CD4-positive, alpha-beta T cell (primary cell): Measurements from ENCODE around the gene LAPTM5. TPM values are rescaled to one million over a fixed set of nuclear protein-coding genes. Genes with fewer than 3 reads are reported as not detected.

Experiments used
- ATAC-seq: fragments of 200-7000 bp; cut with Tn5 transposase; one replicate; pipeline ENCODE4 v1.10.0; 2022; ENCODE audit warnings: mild to moderate bottlenecking; ENCODE audit not compliant: poor library complexity
- CTCF ChIA-PET: fragments of 350-600 bp; sonication (Branson Sonifier 250); formaldehyde crosslinking; loops from one replicate; lab custom pipeline; 2021; ENCODE audit warnings: antibody characterized with exemption, inconsistent platforms; lab: Charles Lee
- POLR2A ChIA-PET: fragments of 350-600 bp; sonication (Branson Sonifier 250); formaldehyde crosslinking; loops from one replicate; lab custom pipeline; 2021; ENCODE audit warnings: antibody characterized with exemption, inconsistent platforms; lab: Charles Lee
- DNase-seq, 14 experiments: peaks; one replicate each; pipeline ENCODE4 v3.0.0-alpha.2; 2013 to 2020; ENCODE audit warnings: mixed read lengths in 2 of 14
- H3K27ac ChIP-seq, 2 donors: one replicate each; pipeline versions ENCODE4 v1.5.1 to v1.7.0; 2013; ENCODE audit warnings: low read length in 2 of 2, low read depth in 1 of 2, mild to moderate bottlenecking in 1 of 2
- H3K27me3 ChIP-seq, 2 experiments: 1 replicate in 1 of 2; 2 replicates in 1 of 2; pipeline versions ENCODE4 v1.6.1 to v1.7.0; 2013; ENCODE audit warnings: low read length in 2 of 2, control low read depth in 1 of 2, mild to moderate bottlenecking in 1 of 2, moderate library complexity in 1 of 2; ENCODE audit not compliant: insufficient read depth in 2 of 2, control insufficient read depth in 1 of 2
- H3K36me3 ChIP-seq: one replicate; pipeline ENCODE4 v1.6.1; 2013; ENCODE audit warnings: low read length, control low read depth; ENCODE audit not compliant: insufficient read depth
- H3K4me1 ChIP-seq: one replicate; pipeline ENCODE4 v1.6.1; 2013; ENCODE audit warnings: low read length, control low read depth; ENCODE audit not compliant: insufficient read depth
- H3K4me3 ChIP-seq: one replicate; pipeline ENCODE4 v1.5.1; 2013; ENCODE audit warnings: mild to moderate bottlenecking, low read length, moderate library complexity
- H3K9me3 ChIP-seq, 2 experiments: 1 replicate in 1 of 2; 2 replicates in 1 of 2; pipeline versions ENCODE4 v1.6.1 to v1.7.0; 2013; ENCODE audit warnings: low read length in 2 of 2, mild to moderate bottlenecking in 2 of 2, control low read depth in 1 of 2, moderate library complexity in 1 of 2; ENCODE audit not compliant: control insufficient read depth in 1 of 2, insufficient read depth in 1 of 2
- H3K27ac Mint-ChIP-seq: one replicate; pipeline ENCODE4 v1.8.0; 2020; ENCODE audit warnings: mixed read lengths
- H3K27me3 Mint-ChIP-seq: one replicate; pipeline ENCODE4 v1.8.0; 2021; ENCODE audit warnings: mixed read lengths
- H3K36me3 Mint-ChIP-seq: one replicate; pipeline ENCODE4 v1.8.0; 2021; ENCODE audit warnings: low read depth, mixed read lengths
- H3K4me1 Mint-ChIP-seq: one replicate; pipeline ENCODE4 v1.8.0; 2021; ENCODE audit warnings: low read depth, mixed read lengths
- H3K4me3 Mint-ChIP-seq: one replicate; pipeline ENCODE4 v1.8.0; 2020; ENCODE audit warnings: mild to moderate bottlenecking, mixed read lengths
- H3K9me3 Mint-ChIP-seq: one replicate; pipeline ENCODE4 v1.8.0; 2020; ENCODE audit warnings: mixed read lengths
- CTCF ChIP-seq: fragments of 200-600 bp; IDR thresholded peaks from one replicate; pipeline ENCODE4 v1.8.0; 2022; ENCODE audit warnings: antibody characterized with exemption, mild to moderate bottlenecking
- intact Hi-C, 2 experiments: fragments of 100-400 bp; cut with DNase I in 1 of 2; cut with micrococcal nuclease in 1 of 2; formaldehyde crosslinking; loops; one replicate each; pipeline versions ENCODE4 v1.15.1 to v1.9.0; 2023 to 2025; cut with DNase I, micrococcal nuclease
- total RNA-seq, 174 experiments: library from RNA in 2 of 174; stranded (reverse) in 2 of 174; gene quantifications; one replicate each; pipeline ENCODE4 v1.2.3 and lab custom pipeline; 2021 to 2026

Gene LAPTM5
- total RNA-seq, 2 experiments from 2014 or later = 625 to 642 TPM

- Histone ChIP-seq H3K9me3 (no peaks in the 10 kb centered on the region), H3K27me3 (peaks cover 0 to 6% of the 10 kb centered on the region in 2 experiments), H3K4me1 (no peaks in the 10 kb centered on the region), H3K4me3 (no peak overlapping the region), H3K27ac (no peak overlapping the region), H3K36me3 (no peaks in the 10 kb centered on the region)
- POLR2A ChIA-PET = no interaction called here
- CTCF ChIA-PET = interaction anchor here (0.7 to 1.1 kb wide), 3 partner anchors 12 to 346 kb away, joined by 3 read pairs; no protein-coding TSS in a partner anchor
- peak; percentile 0 for TF ChIP-seq CTCF
- no peak for DNase-seq
- no peak for ATAC-seq
- Mint-ChIP-seq H3K27me3 (peaks cover 19% of the 10 kb centered on the region), H3K4me1 (no peaks in the 10 kb centered on the region), H3K27ac (no peak overlapping the region), H3K4me3 (no peak overlapping the region), H3K9me3 (no peaks in the 10 kb centered on the region), H3K36me3 (no peaks in the 10 kb centered on the region)
- intact Hi-C loops = loop anchor here in 1 of 2 experiments (2.0 to 10.0 kb wide), 3 partner anchors 324 to 1472 kb away; partner anchors contain the start of gene PTPRU
Observed at GRCh38 chr1:30708361-30708728, 49.2 kb downstream of the LAPTM5 start.

- Histone ChIP-seq H3K27ac (no peak overlapping the region), H3K4me3 (no peak overlapping the region), H3K9me3 (no peaks in the 10 kb centered on the region), H3K4me1 (no peaks in the 10 kb centered on the region), H3K36me3 (no peaks in the 10 kb centered on the region), H3K27me3 (peaks cover 0 to 6% of the 10 kb centered on the region in 2 experiments)
- Mint-ChIP-seq H3K27ac (no peak overlapping the region), H3K4me1 (no peaks in the 10 kb centered on the region), H3K27me3 (peaks cover 19% of the 10 kb centered on the region), H3K4me3 (no peak overlapping the region), H3K36me3 (no peaks in the 10 kb centered on the region), H3K9me3 (no peaks in the 10 kb centered on the region)
- peak; percentile 50 for TF ChIP-seq CTCF
- peak; percentile 88 for ATAC-seq
- CTCF ChIA-PET = interaction anchor here (0.7 to 1.2 kb wide), 5 partner anchors 9 to 346 kb away, joined by 3 to 4 read pairs (median 3); no protein-coding TSS in a partner anchor
- intact Hi-C loops = loop anchor here in 1 of 2 experiments (2.0 to 10.0 kb wide), 3 partner anchors 323 to 1471 kb away; partner anchors contain the start of gene PTPRU
- POLR2A ChIA-PET = no interaction called here
- peak; percentile 40 to 74 (median 56) for DNase-seq
Observed at GRCh38 chr1:30707412-30708360, 49.9 kb downstream of the LAPTM5 start.

GRCh38 chr1:30706528-30706927 lies 51.0 kb downstream of the LAPTM5 start:
- H3K9me3 Mint-ChIP-seq = no peaks in the 10 kb centered on the region
- H3K4me3 Mint-ChIP-seq = no peak overlapping the region
- Histone ChIP-seq H3K27me3 (peaks cover 0 to 6% of the 10 kb centered on the region in 2 experiments), H3K4me3 (no peak overlapping the region), H3K4me1 (no peaks in the 10 kb centered on the region), H3K36me3 (no peaks in the 10 kb centered on the region), H3K27ac (no peak overlapping the region), H3K9me3 (no peaks in the 10 kb centered on the region)
- H3K27me3 Mint-ChIP-seq = peaks cover 19% of the 10 kb centered on the region
- ATAC-seq = no peak
- TF ChIP-seq CTCF = no peak
- no peaks in the 10 kb centered on the region for H3K36me3 Mint-ChIP-seq
- H3K27ac Mint-ChIP-seq = no peak overlapping the region
- CTCF ChIA-PET = interaction anchor here (1.1 kb wide), 1 partner anchor 73 kb away, joined by 3 read pairs; no protein-coding TSS in a partner anchor
- no peak for DNase-seq
- POLR2A ChIA-PET = no interaction called here
- intact Hi-C loops = loop anchor here in 1 of 2 experiments (5.0 to 10.0 kb wide), 2 partner anchors 322 to 914 kb away; no protein-coding TSS in a partner anchor
- no peaks in the 10 kb centered on the region for H3K4me1 Mint-ChIP-seq
